Fibroblast of skin of back (primary cell): ENCODE data around the gene CLDN17.

Source experiments
- DNase-seq: peaks from one replicate; pipeline ENCODE4 v3.0.0-alpha.2; 2013

CLDN17 gene

GRCh38 chr21:30117631-30118030 lies 49.0 kb downstream of the CLDN17 start:
- DNase-seq: no peak

DNA sequence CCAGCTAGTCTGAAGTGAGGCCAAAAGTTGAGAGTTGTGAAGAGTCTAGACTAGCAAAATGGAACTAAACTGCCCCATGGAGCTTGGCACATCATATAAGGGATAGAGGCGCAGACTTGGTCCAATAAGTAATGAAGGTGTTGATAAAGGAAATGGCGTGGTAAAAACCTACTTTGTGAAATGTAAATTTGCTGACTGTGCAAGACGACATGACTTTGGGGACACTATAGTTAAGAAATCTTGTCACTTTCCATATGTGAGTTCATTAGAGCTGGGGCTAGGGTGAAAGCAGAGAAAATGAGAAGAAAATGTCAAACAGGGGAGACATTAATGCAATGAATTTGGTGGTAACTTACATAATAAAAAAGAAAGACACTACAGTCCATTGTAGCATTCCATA lies 50.1 kb downstream of the CLDN17 start:
- no peak for DNase-seq
